Neural cell (in vitro differentiated cells): Measurements from ENCODE around the gene FN3KRP.

Experiments
- CTCF ChIP-seq: fragments of 450-650 bp; IDR thresholded peaks from 2 replicates; pipeline ENCODE4 v1.5.1; 2014; ENCODE audit warnings: antibody characterized with exemption, mild to moderate bottlenecking, moderate library complexity; ENCODE audit not compliant: poor library complexity, severe bottlenecking
- EP300 ChIP-seq: fragments of 450-650 bp; conservative IDR thresholded peaks from 2 replicates; pipeline ENCODE4 v1.6.1; 2014; ENCODE audit warnings: antibody characterized with exemption, mild to moderate bottlenecking, moderate library complexity; ENCODE audit not compliant: poor library complexity, severe bottlenecking
- EZH2 ChIP-seq: fragments of 200-600, 300-800 bp; shearing (Covaris generic), sonication (generic); IDR thresholded peaks from 2 replicates; pipeline ENCODE4 v1.6.1; 2014; ENCODE audit warnings: antibody characterized with exemption, low read length, borderline replicate concordance, mild to moderate bottlenecking; ENCODE audit not compliant: insufficient read depth, poor library complexity, severe bottlenecking
- POLR2AphosphoS5 ChIP-seq: IDR thresholded peaks from 2 replicates; pipeline ENCODE4 v1.6.1; 2012
- RAD21 ChIP-seq: fragments of 450-650 bp; conservative IDR thresholded peaks from 2 replicates; pipeline ENCODE4 v1.6.1; 2014; ENCODE audit warnings: antibody characterized with exemption, mild to moderate bottlenecking, moderate library complexity
- REST ChIP-seq: IDR thresholded peaks from 2 replicates; pipeline ENCODE4 v1.6.1; 2012; ENCODE audit warnings: borderline replicate concordance
- TAF1 ChIP-seq: IDR thresholded peaks from 2 replicates; pipeline ENCODE4 v1.6.1; 2012; ENCODE audit warnings: low read depth

- no peak for TF ChIP-seq EZH2
- TF ChIP-seq CTCF = no peak
- no peak for TF ChIP-seq RAD21
- TF ChIP-seq EP300 = no peak
- TF ChIP-seq TAF1 = no peak
- no peak for TF ChIP-seq POLR2AphosphoS5
- TF ChIP-seq REST = no peak
Observed at GRCh38 chr17:82729479-82730260, 13.2 kb downstream of the FN3KRP start.
